ENCODE measurements around the gene RIPOR3. TPM values are rescaled to one million over a fixed set of nuclear protein-coding genes. Genes with fewer than 3 reads are reported as not detected.
A peak's percentile ranks its signal among the peaks of the same experiment; 100 is the strongest.

The RIPOR3 gene
- total RNA-seq, 8 experiments from 2014 or later = 1.0 to 13.0 (median 2.8) TPM

- ATAC-seq (replicated peaks in 6 of 8) = no peak
- WGBS, 10 experiments = 79 to 100% (median 88%) methylated on average over 2 to 5 of the region's 6 CpGs; no CpG with 5 or more reads in 6 of the 10 experiments
- no peak overlapping the region for H3K4me3 ChIP-seq
- in situ Hi-C loops (cut with MboI; ENCODE audit: low pct_unique_long_range_greater_than_20kb in 2 of 9, low sequenced_read_pairs in 9 of 9, unreplicated experiment in 9 of 9) = no loop called here
- H3K27ac ChIP-seq = no peak overlapping the region
- H3K4me1 ChIP-seq (replicated peaks in 1 of 2) = peaks cover 28 to 39% of the 10 kb centered on the region in 2 donors
Observed at GRCh38 chr20:50634191-50634590, 57.2 kb downstream of the RIPOR3 start.

GRCh38 chr20:50633361-50633760 is 58.0 kb downstream of the RIPOR3 start:
- Histone ChIP-seq H3K4me3 (no peak overlapping the region), H3K4me1 (replicated peaks in 1 of 2) (peaks cover 31 to 40% of the 10 kb centered on the region in 2 donors), H3K27ac (no peak overlapping the region)
- no peak for ATAC-seq (replicated peaks in 6 of 8)
- in situ Hi-C loops (cut with MboI; ENCODE audit: low pct_unique_long_range_greater_than_20kb in 2 of 9, low sequenced_read_pairs in 9 of 9, unreplicated experiment in 9 of 9) = no loop called here
- 40 to 100% (median 83%) methylated on average over 1 to 7 of the region's 10 CpGs; no CpG with 5 or more reads in 4 of the 10 experiments for WGBS, 10 experiments

- no peak overlapping the region for H3K27ac ChIP-seq
- in situ Hi-C loops (cut with MboI; ENCODE audit: low pct_unique_long_range_greater_than_20kb in 2 of 9, low sequenced_read_pairs in 9 of 9, unreplicated experiment in 9 of 9) = no loop called here
- WGBS, 10 experiments = 40 to 80% (median 60%) methylated on average over 1 to 2 of the region's 5 CpGs; no CpG with 5 or more reads in 7 of the 10 experiments
- no peak overlapping the region for H3K4me3 ChIP-seq
- H3K4me1 ChIP-seq (replicated peaks in 1 of 2) = peaks cover 31 to 40% of the 10 kb centered on the region in 2 donors
- ATAC-seq (replicated peaks in 6 of 8) = no peak
Observed at GRCh38 chr20:50632701-50633100, 58.6 kb downstream of the RIPOR3 start.

- in situ Hi-C loops (cut with MboI; ENCODE audit: low pct_unique_long_range_greater_than_20kb in 2 of 9, low sequenced_read_pairs in 9 of 9, unreplicated experiment in 9 of 9) = no loop called here
- Histone ChIP-seq H3K4me3 (no peak overlapping the region), H3K27ac (no peak overlapping the region), H3K4me1 (replicated peaks in 1 of 2) (peaks cover 27 to 35% of the 10 kb centered on the region in 2 donors)
- no peak for ATAC-seq (replicated peaks in 6 of 8)
- 70 to 100% (median 90%) methylated on average over 1 to 6 of the region's 7 CpGs; no CpG with 5 or more reads in 3 of the 10 experiments for WGBS, 10 experiments
Observed at GRCh38 chr20:50632236-50632635, 59.1 kb downstream of the RIPOR3 start.

- in situ Hi-C loops (cut with MboI; ENCODE audit: low pct_unique_long_range_greater_than_20kb in 2 of 9, low sequenced_read_pairs in 9 of 9, unreplicated experiment in 9 of 9) = no loop called here
- ATAC-seq (replicated peaks in 6 of 8) = no peak
- WGBS, 10 experiments = 33 to 82% (median 80%) methylated on average over 2 to 4 of the region's 21 CpGs; no CpG with 5 or more reads in 7 of the 10 experiments
Observed at GRCh38 chr20:50630578-50631263, 60.6 kb downstream of the RIPOR3 start.

GRCh38 chr20:50629670-50630045 is 61.7 kb downstream of the RIPOR3 start:
- Histone ChIP-seq H3K4me3 (no peak overlapping the region), H3K4me1 (replicated peaks in 1 of 2) (peaks cover 14 to 20% of the 10 kb centered on the region in 2 donors), H3K27ac (no peak overlapping the region)
- WGBS, 10 experiments = 83 to 100% (median 96%) methylated on average over 1 to 2 of the region's 7 CpGs; no CpG with 5 or more reads in 6 of the 10 experiments
- ATAC-seq (replicated peaks in 6 of 8) = no peak
- in situ Hi-C loops (cut with MboI; ENCODE audit: low pct_unique_long_range_greater_than_20kb in 2 of 9, low sequenced_read_pairs in 9 of 9, unreplicated experiment in 9 of 9) = no loop called here

More at GRCh38 chr20:50630578-50631263, 60.6 kb downstream of the RIPOR3 start:
- peaks cover 14 to 23% of the 10 kb centered on the region in 2 donors for H3K4me1 ChIP-seq (replicated peaks in 1 of 2)
- no peak overlapping the region for H3K4me3 ChIP-seq
- H3K27ac ChIP-seq = no peak overlapping the region

- Histone ChIP-seq H3K27ac (peak overlapping the region; percentile 7 to 18), H3K4me3 (no peak overlapping the region), H3K4me1 (replicated peaks in 1 of 2) (peaks cover 14 to 20% of the 10 kb centered on the region in 2 donors)
- ATAC-seq (replicated peaks in 6 of 8) = peak in 6 of 8 experiments; percentile 7 to 37 (median 32)
- WGBS, 10 experiments = 68 to 100% (median 86%) methylated on average over 1 to 4 of the region's 16 CpGs; no CpG with 5 or more reads in 4 of the 10 experiments
- in situ Hi-C loops (cut with MboI; ENCODE audit: low pct_unique_long_range_greater_than_20kb in 2 of 9, low sequenced_read_pairs in 9 of 9, unreplicated experiment in 9 of 9) = no loop called here
Observed at GRCh38 chr20:50628853-50629669, 62.3 kb downstream of the RIPOR3 start.

GRCh38 chr20:50628332-50628731 is 63.0 kb downstream of the RIPOR3 start:
- Histone ChIP-seq H3K27ac (peak overlapping the region; percentile 7 to 18), H3K4me1 (replicated peaks in 1 of 2) (peaks cover 14 to 20% of the 10 kb centered on the region in 2 donors), H3K4me3 (no peak overlapping the region)
- WGBS, 10 experiments = 40 to 100% methylated on average over 1 of the region's 11 CpGs; no CpG with 5 or more reads in 8 of the 10 experiments
- peak in 5 of 8 experiments; percentile 85 to 87 (median 86) for ATAC-seq (replicated peaks in 6 of 8)
- in situ Hi-C loops (cut with MboI; ENCODE audit: low pct_unique_long_range_greater_than_20kb in 2 of 9, low sequenced_read_pairs in 9 of 9, unreplicated experiment in 9 of 9) = no loop called here

- Histone ChIP-seq H3K4me3 (no peak overlapping the region), H3K27ac (peak overlapping the region in 1 of 2 donors; percentile 18), H3K4me1 (replicated peaks in 1 of 2) (peaks cover 14 to 20% of the 10 kb centered on the region in 2 donors)
- no peak for ATAC-seq (replicated peaks in 6 of 8)
- WGBS, 10 experiments = 79 to 100% (median 100%) methylated on average over 1 to 5 of the region's 9 CpGs; no CpG with 5 or more reads in 3 of the 10 experiments
- in situ Hi-C loops (cut with MboI; ENCODE audit: low pct_unique_long_range_greater_than_20kb in 2 of 9, low sequenced_read_pairs in 9 of 9, unreplicated experiment in 9 of 9) = no loop called here
Observed at GRCh38 chr20:50627747-50628146, 63.6 kb downstream of the RIPOR3 start.

- Histone ChIP-seq H3K27ac (no peak overlapping the region), H3K4me3 (no peak overlapping the region), H3K4me1 (replicated peaks in 1 of 2) (peaks cover 14 to 20% of the 10 kb centered on the region in 2 donors)
- WGBS, 10 experiments = 45 to 100% (median 75%) methylated on average over 1 to 11 of the region's 15 CpGs; no CpG with 5 or more reads in 4 of the 10 experiments
- ATAC-seq (replicated peaks in 6 of 8) = peak in 3 of 8 experiments; percentile 31 to 89 (median 56)
- in situ Hi-C loops (cut with MboI; ENCODE audit: low pct_unique_long_range_greater_than_20kb in 2 of 9, low sequenced_read_pairs in 9 of 9, unreplicated experiment in 9 of 9) = no loop called here
Observed at GRCh38 chr20:50625986-50626677, 65.2 kb downstream of the RIPOR3 start.

GRCh38 chr20:50624351-50625016 is 66.9 kb downstream of the RIPOR3 start:
- Histone ChIP-seq H3K27ac (no peak overlapping the region), H3K4me1 (replicated peaks in 1 of 2) (peaks cover 14 to 20% of the 10 kb centered on the region in 2 donors), H3K4me3 (no peak overlapping the region)
- ATAC-seq (replicated peaks in 6 of 8) = no peak
- WGBS, 10 experiments = 46 to 94% (median 77%) methylated on average over 1 to 8 of the region's 18 CpGs; no CpG with 5 or more reads in 4 of the 10 experiments
- in situ Hi-C loops (cut with MboI; ENCODE audit: low pct_unique_long_range_greater_than_20kb in 2 of 9, low sequenced_read_pairs in 9 of 9, unreplicated experiment in 9 of 9) = no loop called here

GRCh38 chr20:50621068-50621665 is 70.2 kb downstream of the RIPOR3 start:
- ATAC-seq (replicated peaks in 6 of 8) = peak in 2 of 8 experiments; percentile 59

More at GRCh38 chr20:50621068-50621665, 70.2 kb downstream of the RIPOR3 start:
- Histone ChIP-seq H3K27ac (no peak overlapping the region), H3K4me1 (replicated peaks in 1 of 2) (peaks cover 0 to 2% of the 10 kb centered on the region in 2 donors), H3K4me3 (no peak overlapping the region)
- in situ Hi-C loops (cut with MboI; ENCODE audit: low pct_unique_long_range_greater_than_20kb in 2 of 9, low sequenced_read_pairs in 9 of 9, unreplicated experiment in 9 of 9) = no loop called here
- 39 to 75% (median 51%) methylated on average over 1 to 3 of the region's 4 CpGs; no CpG with 5 or more reads in 4 of the 10 experiments for WGBS, 10 experiments

Data from motor neuron (in vitro differentiated cells).